ENCODE results near the gene HECW1. TPM values are rescaled to one million over a fixed set of nuclear protein-coding genes. Genes with fewer than 3 reads are reported as not detected.
A peak's percentile ranks its signal among the peaks of the same experiment; 100 is the strongest.
"Not testable (repeated sequence)": the region's sequence is repeated elsewhere in the genome, so short reads cannot be mapped to it uniquely, and the experiment has no call there.

Gene HECW1
- total RNA-seq, 2 experiments from 2014 or later = not detected

DNA sequence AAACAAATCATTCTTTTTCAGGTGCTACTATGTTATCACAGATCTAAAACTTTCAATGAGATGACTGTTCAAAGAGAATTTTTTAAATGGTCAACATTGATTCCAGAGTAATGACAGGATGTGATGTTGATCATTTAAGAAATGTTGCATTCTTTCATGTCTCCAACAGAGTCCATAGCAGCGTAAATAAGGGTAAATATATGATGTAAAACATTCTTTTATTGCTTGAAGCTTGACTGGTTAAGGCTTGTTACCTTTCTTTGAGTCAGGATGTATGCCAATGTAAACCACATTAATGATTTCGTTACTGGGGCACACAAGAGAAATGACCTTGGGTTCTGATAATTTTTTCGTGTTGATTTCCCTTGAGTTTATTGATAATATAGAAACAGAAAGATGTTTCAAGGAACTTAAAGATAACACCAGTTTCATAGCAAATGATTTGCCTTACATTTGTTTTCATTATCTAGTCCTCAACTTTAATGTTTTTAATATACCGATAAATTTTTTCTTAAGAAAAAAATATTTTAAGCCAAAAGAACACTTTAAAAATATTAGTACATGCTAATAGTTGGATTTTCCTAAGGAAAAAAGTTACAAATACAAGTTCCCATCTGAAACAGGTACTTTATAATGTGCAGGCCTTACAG is 473.9 kb downstream of the HECW1 start:
- Mint-ChIP-seq H3K4me1 (ENCODE audit: low read depth) (peaks cover 48% of the 10 kb centered on the region), H3K27me3 (ENCODE audit: low read depth) (peaks cover 6% of the 10 kb centered on the region), H3K9me3 (no peaks in the 10 kb centered on the region), H3K36me3 (ENCODE audit: low read depth) (peaks cover 2% of the 10 kb centered on the region), H3K27ac (peak overlapping the region; percentile 93), H3K4me3 (peak overlapping the region; percentile 86)
- intact Hi-C loops (cut with micrococcal nuclease) = loop anchor here (1.0 to 10.0 kb wide), 5 partner anchors 27 to 282 kb away; partner anchors contain the start of gene COA1
- no peak for DNase-seq
- CTCF ChIA-PET = interaction anchor here (0.8 to 10.2 kb wide), 10 partner anchors 12 to 136 kb away, joined by 3 to 388 read pairs (median 6); no protein-coding TSS in a partner anchor

DNA sequence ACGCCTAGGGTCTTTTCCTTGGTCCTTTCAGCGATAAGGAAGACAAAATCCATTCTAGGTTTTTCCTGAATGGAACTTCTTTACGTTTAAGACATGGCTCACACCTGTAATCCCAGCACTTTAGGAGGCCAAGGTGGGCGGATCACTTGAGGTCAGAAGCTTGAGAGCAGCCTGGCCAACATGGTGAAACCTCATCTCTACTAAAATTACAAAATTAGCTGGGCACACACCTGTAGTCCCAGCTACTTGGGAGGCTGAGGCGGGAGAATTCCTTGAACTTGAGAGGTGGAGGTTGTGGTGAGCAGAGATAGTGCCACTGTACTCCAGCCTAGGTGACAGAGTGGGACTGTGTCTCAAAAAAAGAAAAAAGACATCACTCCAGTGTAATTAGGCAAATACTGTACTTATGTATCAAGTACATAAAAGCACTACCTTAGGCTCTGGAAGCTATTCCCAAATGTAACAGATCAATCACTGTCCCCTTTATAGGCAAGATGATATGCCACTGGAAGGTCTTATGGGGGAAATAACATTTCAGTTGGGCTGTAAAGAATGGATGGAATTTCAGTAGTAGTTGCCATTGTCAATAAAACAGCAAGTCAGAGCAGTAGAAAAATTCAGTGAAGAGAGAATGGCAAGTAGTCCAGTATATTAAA is 476.2 kb downstream of the HECW1 start:
- no peak for DNase-seq
- Mint-ChIP-seq H3K27ac (peak overlapping the region; percentile 43), H3K36me3 (ENCODE audit: low read depth) (peaks cover 2% of the 10 kb centered on the region), H3K9me3 (no peaks in the 10 kb centered on the region), H3K4me3 (no peak overlapping the region), H3K27me3 (ENCODE audit: low read depth) (no peaks in the 10 kb centered on the region), H3K4me1 (ENCODE audit: low read depth) (peaks cover 65% of the 10 kb centered on the region)
- intact Hi-C loops (cut with micrococcal nuclease) = loop anchor here (10.0 kb wide), 1 partner anchor 284 kb away; no protein-coding TSS in a partner anchor
- CTCF ChIA-PET = interaction anchor here (0.8 to 10.2 kb wide), 5 partner anchors 33 to 111 kb away, joined by 3 to 172 read pairs (median 3); no protein-coding TSS in a partner anchor

DNA sequence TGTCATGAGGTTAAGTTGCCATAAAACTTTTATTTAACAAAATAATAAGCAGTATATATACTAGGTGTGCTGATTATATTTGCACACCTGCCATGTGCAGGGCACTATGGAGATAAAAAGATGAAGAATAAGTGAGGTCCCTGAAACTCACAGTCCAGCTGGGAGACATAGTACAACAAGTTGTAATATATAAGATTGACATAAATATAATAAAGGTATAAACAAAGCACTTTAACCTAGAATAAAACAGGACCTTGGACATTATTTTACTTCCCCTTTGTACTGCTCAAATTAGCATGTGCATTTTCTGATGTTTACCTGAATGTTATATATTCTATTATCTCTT is 476.7 kb downstream of the HECW1 start:
- DNase-seq = no peak
- Mint-ChIP-seq H3K36me3 (ENCODE audit: low read depth) (peaks cover 2% of the 10 kb centered on the region), H3K4me3 (peak overlapping the region; percentile 48), H3K4me1 (ENCODE audit: low read depth) (peaks cover 70% of the 10 kb centered on the region), H3K9me3 (no peaks in the 10 kb centered on the region), H3K27me3 (ENCODE audit: low read depth) (no peaks in the 10 kb centered on the region), H3K27ac (peak overlapping the region; percentile 44)
- CTCF ChIA-PET = interaction anchor here (0.8 to 10.2 kb wide), 3 partner anchors 39 to 111 kb away, joined by 3 to 172 read pairs (median 3); no protein-coding TSS in a partner anchor
- intact Hi-C loops (cut with micrococcal nuclease) = loop anchor here (10.0 kb wide), 1 partner anchor 284 kb away; no protein-coding TSS in a partner anchor

DNA sequence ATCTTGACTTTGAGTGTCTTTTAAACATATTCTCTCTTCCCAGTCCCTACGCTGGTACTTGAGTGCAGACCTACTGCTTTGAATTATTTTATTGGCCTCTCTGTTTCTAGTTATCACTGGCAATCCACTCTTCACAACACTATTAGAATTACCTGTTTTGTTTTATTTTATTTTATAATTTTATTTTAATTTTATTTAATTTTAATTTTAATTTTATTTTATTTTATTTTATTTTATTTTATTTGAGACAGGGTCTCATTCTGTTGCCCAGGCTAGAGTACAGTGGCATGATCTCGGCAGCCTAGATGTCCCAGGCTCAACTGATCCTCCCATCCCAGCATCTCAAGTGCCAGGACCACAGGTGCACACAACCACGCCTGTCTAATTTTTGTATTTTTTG is 477.3 kb downstream of the HECW1 start:
- peak overlapping the region; percentile 44 for H3K27ac Mint-ChIP-seq
- H3K4me1 Mint-ChIP-seq (ENCODE audit: low read depth) = peaks cover 76% of the 10 kb centered on the region
- H3K4me3 Mint-ChIP-seq = peak overlapping the region; percentile 48
- CTCF ChIA-PET = interaction anchor here (10.2 kb wide), 1 partner anchor 59 kb away, joined by 172 read pairs; no protein-coding TSS in a partner anchor
- no peaks in the 10 kb centered on the region for H3K27me3 Mint-ChIP-seq (ENCODE audit: low read depth)
- no peaks in the 10 kb centered on the region for H3K9me3 Mint-ChIP-seq
- intact Hi-C loops (cut with micrococcal nuclease) = loop anchor here (5.0 to 10.0 kb wide), 2 partner anchors 285 to 1393 kb away; no protein-coding TSS in a partner anchor
- DNase-seq = no peak
- peaks cover 2% of the 10 kb centered on the region for H3K36me3 Mint-ChIP-seq (ENCODE audit: low read depth)

DNA sequence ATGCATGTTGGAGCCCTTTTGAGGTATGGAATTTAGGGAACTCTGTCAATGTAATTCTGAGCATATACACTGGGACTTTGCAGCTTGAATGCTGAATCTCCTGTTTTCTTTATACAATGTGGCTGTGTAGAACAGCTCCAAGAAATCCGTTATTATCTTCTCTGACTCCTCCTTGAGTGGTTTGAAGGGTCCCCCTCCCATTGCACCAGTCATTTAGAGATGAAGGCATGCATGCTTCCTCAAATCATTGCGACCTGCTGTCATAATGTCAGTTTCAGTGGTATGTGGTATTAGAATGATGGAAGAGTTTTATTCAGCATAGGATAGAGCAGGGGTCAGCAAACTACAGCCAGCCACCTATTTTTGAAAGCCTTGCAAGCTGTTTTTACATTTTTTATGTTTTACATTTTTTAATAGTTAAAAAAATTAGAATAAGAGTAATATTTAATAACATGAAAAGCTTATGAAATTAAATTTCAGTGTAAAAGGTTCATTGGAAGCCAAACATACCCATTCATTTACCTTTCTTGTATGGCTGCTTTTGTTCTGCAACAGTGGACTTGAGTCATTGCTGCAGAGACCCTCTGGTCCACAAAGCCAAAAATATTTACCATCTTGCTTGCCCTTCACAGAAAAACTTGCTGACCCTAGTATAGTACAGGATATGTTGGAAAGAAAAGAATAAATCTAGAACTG is 478.6 kb downstream of the HECW1 start:
- peaks cover 7% of the 10 kb centered on the region for H3K36me3 Mint-ChIP-seq (ENCODE audit: low read depth)
- H3K9me3 Mint-ChIP-seq = no peaks in the 10 kb centered on the region
- H3K4me3 Mint-ChIP-seq = peak overlapping the region; percentile 37
- H3K27ac Mint-ChIP-seq = peak overlapping the region; percentile 39
- intact Hi-C loops (cut with micrococcal nuclease) = loop anchor here (1.0 to 5.0 kb wide), 5 partner anchors 22 to 1391 kb away; no protein-coding TSS in a partner anchor
- DNase-seq = peak; percentile 73
- no peaks in the 10 kb centered on the region for H3K27me3 Mint-ChIP-seq (ENCODE audit: low read depth)
- CTCF ChIA-PET = interaction anchor here (0.8 to 10.2 kb wide), 7 partner anchors 8 to 243 kb away, joined by 3 to 172 read pairs (median 6); partner anchors contain the start of gene STK17A
- H3K4me1 Mint-ChIP-seq (ENCODE audit: low read depth) = peaks cover 81% of the 10 kb centered on the region

DNA sequence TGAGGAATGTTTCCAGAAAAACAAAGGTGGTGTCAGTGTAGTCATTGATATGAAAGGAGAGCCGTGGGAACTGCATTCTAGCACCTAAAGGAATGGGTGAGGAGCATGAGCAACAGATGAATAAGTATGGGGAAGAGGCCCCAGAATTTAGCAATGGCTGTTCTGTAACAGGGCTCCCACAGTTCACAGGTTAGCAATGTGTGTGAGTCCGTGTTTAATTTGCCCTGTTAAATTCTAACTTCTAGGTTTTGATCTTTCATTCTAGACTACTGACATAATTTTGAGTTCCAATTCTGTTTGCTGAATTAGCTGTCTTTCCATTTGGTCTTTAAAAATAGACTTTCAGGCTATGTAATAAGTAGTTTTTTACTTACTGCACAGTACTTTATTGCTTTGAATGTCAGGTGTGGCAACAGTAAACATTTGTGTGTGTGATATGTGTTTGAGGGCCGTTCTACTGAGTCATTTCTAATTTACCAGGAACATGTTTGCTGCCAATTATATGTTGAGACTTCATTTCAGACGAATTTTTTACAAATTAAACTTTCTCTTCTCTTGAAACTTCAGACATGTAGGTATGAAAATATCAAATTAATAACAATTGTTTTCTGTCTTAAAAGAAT is 479.2 kb downstream of the HECW1 start:
- peaks cover 81% of the 10 kb centered on the region for H3K4me1 Mint-ChIP-seq (ENCODE audit: low read depth)
- CTCF ChIA-PET = interaction anchor here (0.9 to 10.2 kb wide), 5 partner anchors 9 to 108 kb away, joined by 3 to 172 read pairs (median 9); partner anchors contain the start of gene STK17A
- intact Hi-C loops (cut with micrococcal nuclease) = loop anchor here (1.0 to 5.0 kb wide), 6 partner anchors 9 to 1391 kb away; no protein-coding TSS in a partner anchor

DNA sequence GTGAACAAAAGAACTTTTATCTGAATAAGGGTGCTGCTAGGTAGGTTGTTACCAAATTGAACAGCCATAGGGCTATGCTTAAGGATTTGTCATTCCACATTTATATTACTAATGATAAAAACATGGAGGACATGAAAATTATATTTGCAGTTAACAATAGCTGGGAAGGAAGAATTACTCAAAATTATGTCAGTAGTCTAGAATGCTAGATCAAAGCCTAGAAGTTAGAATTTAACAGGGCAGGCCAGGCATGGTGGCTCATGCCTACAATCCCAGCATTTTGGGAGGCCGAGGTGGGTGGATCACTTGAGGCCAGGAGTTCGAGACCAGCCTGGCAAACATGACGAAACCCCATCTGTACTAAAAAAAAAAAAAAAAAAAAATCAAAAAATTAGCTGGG is 479.9 kb downstream of the HECW1 start:
- no peak overlapping the region for H3K27ac Mint-ChIP-seq
- CTCF ChIA-PET = interaction anchor here (2.0 kb wide), 1 partner anchor 11 kb away, joined by 9 read pairs; no protein-coding TSS in a partner anchor
- peaks cover 8% of the 10 kb centered on the region for H3K36me3 Mint-ChIP-seq (ENCODE audit: low read depth)
- no peak for DNase-seq
- no peaks in the 10 kb centered on the region for H3K9me3 Mint-ChIP-seq
- intact Hi-C loops (cut with micrococcal nuclease) = loop anchor here (1.0 to 5.0 kb wide), 2 partner anchors 8 to 1390 kb away; no protein-coding TSS in a partner anchor
- H3K4me1 Mint-ChIP-seq (ENCODE audit: low read depth) = peaks cover 82% of the 10 kb centered on the region
- no peak overlapping the region for H3K4me3 Mint-ChIP-seq
- H3K27me3 Mint-ChIP-seq (ENCODE audit: low read depth) = no peaks in the 10 kb centered on the region

More for the DNA sequence above, 479.2 kb downstream of the HECW1 start:
- Mint-ChIP-seq H3K4me3 (peak overlapping the region; percentile 37), H3K27me3 (ENCODE audit: low read depth) (no peaks in the 10 kb centered on the region), H3K9me3 (no peaks in the 10 kb centered on the region), H3K36me3 (ENCODE audit: low read depth) (peaks cover 5% of the 10 kb centered on the region), H3K27ac (peak overlapping the region; percentile 39)
- DNase-seq = peak; percentile 18

DNA sequence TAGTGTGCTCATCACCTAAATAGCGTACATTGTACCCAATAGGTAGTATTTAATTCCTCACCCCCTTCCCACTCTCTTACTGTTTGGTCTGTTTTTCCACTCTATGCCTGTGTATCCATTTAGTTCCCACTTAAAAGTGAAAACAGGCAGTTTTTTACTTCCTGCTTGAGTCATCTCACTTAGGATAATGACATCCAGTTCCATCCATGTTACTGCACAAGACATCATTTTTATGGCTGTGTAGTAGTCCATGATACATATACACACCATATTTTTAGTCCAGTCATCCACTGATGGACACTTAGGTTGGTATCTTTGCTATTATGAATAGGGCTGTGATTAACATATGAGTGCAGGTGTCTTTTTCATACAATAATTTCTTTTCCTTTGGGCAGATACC is 480.6 kb downstream of the HECW1 start:
- CTCF ChIA-PET = no interaction called here
- intact Hi-C loops (cut with micrococcal nuclease) = loop anchor here (5.0 kb wide), 1 partner anchor 1389 kb away; no protein-coding TSS in a partner anchor
- Mint-ChIP-seq H3K27ac (peak overlapping the region; percentile 63), H3K4me3 (no peak overlapping the region), H3K36me3 (ENCODE audit: low read depth) (peaks cover 8% of the 10 kb centered on the region), H3K27me3 (ENCODE audit: low read depth) (no peaks in the 10 kb centered on the region), H3K4me1 (ENCODE audit: low read depth) (peaks cover 82% of the 10 kb centered on the region), H3K9me3 (no peaks in the 10 kb centered on the region)
- no peak for DNase-seq

DNA sequence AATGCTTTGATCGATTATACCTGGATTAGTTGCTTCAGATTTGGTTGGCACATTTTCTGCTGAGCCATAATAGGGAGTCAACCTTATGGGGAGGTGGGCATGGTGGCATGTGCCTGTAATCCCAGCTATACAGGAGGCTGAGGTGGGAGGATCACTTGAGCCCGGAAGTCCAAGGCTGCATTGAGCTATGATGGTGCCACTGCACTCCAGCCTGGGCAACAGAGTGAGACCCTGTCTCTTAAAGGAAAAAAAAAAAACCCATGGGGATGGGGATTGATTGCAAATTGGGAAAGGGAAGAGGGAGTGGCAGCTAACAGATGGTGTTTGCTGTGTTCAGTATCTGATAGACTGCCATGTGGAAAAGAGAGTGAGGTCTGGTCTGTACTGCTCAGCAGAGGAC is 481.6 kb downstream of the HECW1 start:
- peaks cover 13% of the 10 kb centered on the region for H3K36me3 Mint-ChIP-seq (ENCODE audit: low read depth)
- H3K4me3 Mint-ChIP-seq = peak overlapping the region; percentile 68
- no peaks in the 10 kb centered on the region for H3K9me3 Mint-ChIP-seq
- H3K27ac Mint-ChIP-seq = peak overlapping the region; percentile 75
- intact Hi-C loops (cut with micrococcal nuclease) = loop anchor here (1.0 to 5.0 kb wide), 2 partner anchors 10 to 1388 kb away; no protein-coding TSS in a partner anchor
- H3K27me3 Mint-ChIP-seq (ENCODE audit: low read depth) = no peaks in the 10 kb centered on the region
- CTCF ChIA-PET = interaction anchor here (1.0 to 3.3 kb wide), 4 partner anchors 11 to 245 kb away, joined by 3 to 13 read pairs (median 4); partner anchors contain the start of gene STK17A
- H3K4me1 Mint-ChIP-seq (ENCODE audit: low read depth) = peaks cover 82% of the 10 kb centered on the region
- DNase-seq = no peak

DNA sequence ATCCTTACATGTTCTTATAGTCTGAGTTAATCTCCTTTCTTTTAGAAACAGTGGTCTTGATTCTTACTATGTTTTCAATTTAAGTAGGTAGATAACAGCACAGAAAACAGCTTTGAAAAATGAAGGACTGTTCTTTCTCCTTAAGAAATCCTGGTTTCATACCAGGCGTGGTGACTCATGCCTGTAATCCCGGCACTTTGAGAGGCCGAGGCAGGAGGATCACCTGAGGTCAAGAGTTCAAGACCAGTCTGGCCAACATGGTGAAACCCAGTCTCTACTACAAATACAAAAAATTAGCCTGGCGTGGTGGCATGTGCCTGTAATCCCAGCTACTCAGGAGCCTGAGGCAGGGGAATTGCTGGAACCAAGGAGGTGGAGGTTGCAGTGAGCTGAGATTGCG is 484.0 kb downstream of the HECW1 start:
- CTCF ChIA-PET = interaction anchor here (0.9 to 3.3 kb wide), 5 partner anchors 14 to 242 kb away, joined by 3 to 13 read pairs (median 4); partner anchors contain the start of gene STK17A
- DNase-seq; H3K9me3 Mint-ChIP-seq; H3K4me3 Mint-ChIP-seq; intact Hi-C loops (cut with micrococcal nuclease); H3K27ac Mint-ChIP-seq; H3K27me3 Mint-ChIP-seq (ENCODE audit: low read depth): not testable (repeated sequence)
- peaks cover 74% of the 10 kb centered on the region for H3K4me1 Mint-ChIP-seq (ENCODE audit: low read depth)
- H3K36me3 Mint-ChIP-seq (ENCODE audit: low read depth) = peaks cover 19% of the 10 kb centered on the region

DNA sequence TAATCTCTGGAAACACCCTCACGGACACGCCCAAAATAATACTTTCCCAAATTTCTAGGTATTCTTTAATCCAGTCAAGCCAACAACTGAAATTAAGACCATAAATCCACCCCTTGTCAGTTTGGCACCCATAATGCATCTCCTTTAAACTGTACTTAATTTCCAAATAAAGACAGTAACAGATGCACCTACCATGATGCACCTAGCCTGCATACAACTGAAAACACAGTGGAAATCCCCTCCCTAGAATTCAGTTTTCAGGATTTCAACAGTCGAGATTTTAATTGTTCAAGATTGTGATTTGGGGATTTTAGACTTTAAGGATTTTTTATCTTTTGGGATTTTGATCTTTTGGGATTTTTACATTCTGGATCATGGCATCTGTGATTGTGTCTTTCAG is 487.6 kb downstream of the HECW1 start:
- peaks cover 27% of the 10 kb centered on the region for H3K36me3 Mint-ChIP-seq (ENCODE audit: low read depth)
- no peak overlapping the region for H3K4me3 Mint-ChIP-seq
- no peaks in the 10 kb centered on the region for H3K27me3 Mint-ChIP-seq (ENCODE audit: low read depth)
- H3K9me3 Mint-ChIP-seq = peaks cover 7% of the 10 kb centered on the region
- peaks cover 51% of the 10 kb centered on the region for H3K4me1 Mint-ChIP-seq (ENCODE audit: low read depth)
- intact Hi-C loops (cut with micrococcal nuclease) = loop anchor here (1.0 kb wide), 2 partner anchors 8 kb away; no protein-coding TSS in a partner anchor
- CTCF ChIA-PET = no interaction called here
- no peak for DNase-seq
- H3K27ac Mint-ChIP-seq = peak overlapping the region; percentile 9

All from activated naive CD4-positive, alpha-beta T cell treated with anti-CD3 and anti-CD28 coated beads for 36 hours (primary cell).